Skeletal muscle cell (primary cell): Measurements from ENCODE around the gene ME2.
"Not testable (repeated sequence)": the region's sequence is repeated elsewhere in the genome, so short reads cannot be mapped to it uniquely, and the experiment has no call there.

ENCODE experiments used
- DNase-seq: peaks from one replicate; pipeline ENCODE4 v3.0.0-alpha.2; 2010; ENCODE audit warnings: low read depth
- H3K4me3 ChIP-seq: 2 replicates; pipeline ENCODE4 v1.5.1; 2011; ENCODE audit warnings: low read depth, mild to moderate bottlenecking, control low read depth, low read length, moderate library complexity

ME2 gene

DNA sequence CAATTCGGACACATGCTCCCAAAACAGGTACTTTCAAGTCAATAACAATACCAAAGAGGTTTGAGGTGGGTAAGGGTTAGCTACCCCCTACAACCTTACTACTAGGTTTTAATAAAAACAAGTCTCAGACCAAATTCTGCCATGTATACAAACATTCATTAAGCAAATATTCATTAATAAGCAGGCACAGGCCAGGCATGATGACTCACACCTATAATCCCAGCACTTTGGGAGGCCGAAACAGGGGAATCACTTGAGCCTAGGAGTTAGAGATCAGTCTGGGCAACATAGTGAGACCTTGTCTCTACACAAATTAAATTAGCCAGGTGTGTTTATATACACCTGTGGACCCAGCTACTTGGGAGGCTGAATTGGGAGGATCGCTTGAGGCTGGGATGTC lies 77.2 kb downstream of the ME2 start:
- no peak for DNase-seq

DNA sequence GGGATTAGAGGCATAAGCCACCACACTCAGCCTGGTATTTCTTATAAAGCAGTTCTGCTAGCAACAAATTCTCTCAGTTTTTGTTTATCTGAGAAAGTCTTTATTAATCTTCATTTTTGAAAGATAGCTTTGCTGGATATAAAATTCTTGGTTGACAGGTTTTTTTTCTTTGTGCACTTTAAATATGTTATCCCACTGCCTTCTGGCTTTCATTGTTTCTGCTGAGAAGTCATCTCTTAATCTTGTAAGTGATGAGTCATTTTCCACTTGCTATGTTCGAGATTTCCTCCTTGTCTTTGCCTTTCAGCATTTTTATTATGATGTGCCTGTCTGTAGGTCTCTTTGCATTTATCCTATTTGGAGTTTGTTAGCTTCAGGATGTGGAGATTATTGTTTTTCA lies 83.1 kb downstream of the ME2 start:
- no peak overlapping the region for H3K4me3 ChIP-seq
- DNase-seq = no peak

More for the DNA sequence above, 77.2 kb downstream of the ME2 start:
- H3K4me3 ChIP-seq = no peak overlapping the region

DNA sequence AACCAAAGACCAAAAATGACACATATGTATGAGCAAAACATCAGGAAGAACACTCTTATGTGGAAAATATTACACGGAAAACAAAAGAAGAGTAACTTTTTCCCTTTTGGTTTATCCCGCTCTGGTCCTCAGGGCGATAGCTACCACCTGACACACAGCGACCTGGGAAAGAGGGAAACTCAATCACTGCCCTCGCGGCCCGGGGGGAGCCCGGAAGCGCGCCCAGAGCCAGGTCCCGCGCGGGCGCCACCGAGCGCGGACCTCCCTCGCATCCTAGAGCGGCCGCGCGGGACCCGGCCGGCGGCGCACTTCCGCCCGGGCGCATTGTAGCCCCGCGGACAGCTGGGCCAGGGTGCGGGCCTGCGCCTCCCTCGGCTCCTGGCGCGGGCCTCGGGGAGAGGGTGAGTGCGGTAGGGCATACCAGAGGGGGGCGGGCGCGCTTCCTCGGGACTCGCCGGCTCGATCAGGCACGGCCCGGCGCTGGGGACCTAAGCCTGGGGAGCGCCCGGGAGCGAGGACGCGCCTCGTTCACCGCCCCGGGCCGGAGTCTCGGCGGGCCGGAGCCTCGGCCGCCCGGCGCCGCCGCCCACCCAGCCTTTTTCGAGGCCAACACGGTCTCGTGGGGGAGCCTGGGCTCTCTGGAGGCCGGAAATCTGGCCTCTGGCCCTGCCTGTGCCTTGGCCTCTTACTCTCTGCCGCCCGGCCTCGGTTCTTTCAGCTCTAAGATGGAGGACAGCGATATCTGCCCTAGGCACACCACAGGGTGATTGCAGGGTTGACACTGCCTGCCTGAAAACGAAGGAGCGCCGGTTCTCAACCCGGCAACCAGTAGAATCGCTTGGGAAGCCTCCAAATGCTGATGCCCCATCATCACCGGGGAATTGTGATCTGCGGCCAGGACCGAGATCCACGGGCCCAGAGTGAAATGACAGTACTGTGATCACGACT lies 89.1 kb downstream of the ME2 start, which contains the start of gene ELAC1:
TSS of gene ELAC1 (plus strand) at position 327 of the 948 bp plus-strand sequence. CDS start 6,365 bp downstream, outside the sequence.
- peak; percentile 45 for DNase-seq
- peak within 1 kb of the TSS; percentile 85 for H3K4me3 ChIP-seq

DNA sequence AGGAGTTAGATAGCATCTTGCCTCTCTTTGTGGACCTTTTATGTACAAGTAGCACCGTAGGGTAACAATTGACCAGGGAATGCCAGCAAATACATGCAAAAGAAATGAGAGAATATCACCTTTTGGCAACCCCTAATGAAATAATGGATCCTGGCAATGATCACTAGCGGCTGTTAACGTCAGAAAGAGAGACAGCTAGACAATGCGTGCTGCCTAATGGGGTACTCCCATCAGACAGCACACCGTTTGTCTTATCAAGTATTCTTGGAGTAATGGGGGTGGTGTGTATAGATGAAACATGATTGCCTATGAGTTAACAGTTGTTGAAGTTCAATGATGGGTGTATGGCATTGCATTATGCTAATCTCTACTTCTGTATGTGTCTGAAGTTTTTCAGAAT lies 90.5 kb downstream of the ME2 start:
- no peak for DNase-seq
- H3K4me3 ChIP-seq = no peak overlapping the region

DNA sequence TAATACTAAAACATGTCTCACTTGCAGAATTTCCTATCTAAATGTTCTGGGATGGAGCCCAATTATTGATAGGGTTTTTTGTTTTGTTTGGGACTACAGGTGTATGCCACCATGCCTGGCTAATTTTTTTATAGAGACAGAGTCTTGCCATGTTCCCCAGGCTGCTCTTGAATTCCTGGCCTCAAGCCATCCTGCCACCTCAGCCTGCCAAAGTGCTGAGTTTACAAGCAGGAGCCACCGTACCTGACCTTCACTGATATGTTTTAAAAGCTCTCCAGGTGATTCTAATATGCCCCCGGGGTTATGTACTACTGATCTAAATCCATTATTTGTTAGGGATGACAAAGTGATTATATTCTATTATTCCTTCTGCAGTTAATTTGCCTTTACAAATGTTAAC lies 91.1 kb downstream of the ME2 start:
- no peak for DNase-seq
- H3K4me3 ChIP-seq = no peak overlapping the region

DNA sequence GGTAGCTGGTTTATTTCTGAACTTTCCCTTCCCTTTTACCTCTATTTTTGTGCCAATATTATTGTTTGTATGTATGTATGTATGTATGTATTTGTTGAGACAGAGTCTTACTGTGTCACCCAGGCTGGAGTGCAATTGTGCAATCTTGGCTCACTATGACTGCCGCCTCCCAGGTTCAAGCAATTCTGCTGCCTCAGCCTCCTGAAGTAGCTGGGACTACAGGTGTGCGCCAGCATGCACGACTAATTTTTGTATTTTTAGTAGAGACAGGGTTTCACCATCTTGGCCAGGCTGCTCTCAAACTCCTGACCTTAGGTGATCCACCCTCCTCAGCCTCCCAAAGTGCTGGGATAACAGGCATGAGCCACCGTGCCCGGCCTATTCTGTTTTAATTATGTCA lies 93.5 kb downstream of the ME2 start:
- H3K4me3 ChIP-seq, DNase-seq: not testable (repeated sequence)

DNA sequence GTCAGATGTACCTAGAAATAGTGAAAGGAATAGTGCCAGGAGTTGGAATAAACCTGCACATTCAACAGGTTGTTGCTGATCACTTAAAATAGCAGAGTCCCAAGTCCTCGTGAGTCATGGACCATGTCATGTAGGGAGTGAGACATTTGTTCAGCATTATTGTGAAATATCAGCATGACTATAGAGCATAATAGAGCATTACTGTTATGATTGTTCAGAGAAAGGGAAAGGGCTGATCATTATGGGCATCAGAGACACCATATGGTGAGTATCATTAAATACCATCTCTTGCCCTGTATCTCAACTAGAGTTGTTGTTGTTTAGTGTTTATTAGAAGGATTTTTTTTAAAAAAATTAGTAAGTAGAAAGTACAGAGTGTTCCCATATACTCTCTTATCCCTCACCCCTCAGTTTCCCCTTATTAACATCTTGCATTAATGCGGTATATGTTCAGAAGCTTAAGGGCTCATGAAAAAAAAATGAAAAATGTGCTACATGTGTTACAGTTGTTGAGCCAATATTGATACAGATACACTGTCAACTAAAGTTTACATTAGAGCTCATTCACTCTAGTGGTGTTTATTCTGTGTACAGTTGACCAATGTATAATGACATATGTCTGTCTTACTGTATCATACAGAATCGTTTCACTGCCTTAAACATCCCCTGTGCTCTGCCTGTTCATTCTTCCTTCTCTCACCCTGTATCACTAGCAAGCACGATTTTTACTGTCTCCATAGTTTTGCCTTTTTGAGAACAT lies 94.6 kb downstream of the ME2 start:
- DNase-seq = no peak
- H3K4me3 ChIP-seq = no peak overlapping the region

DNA sequence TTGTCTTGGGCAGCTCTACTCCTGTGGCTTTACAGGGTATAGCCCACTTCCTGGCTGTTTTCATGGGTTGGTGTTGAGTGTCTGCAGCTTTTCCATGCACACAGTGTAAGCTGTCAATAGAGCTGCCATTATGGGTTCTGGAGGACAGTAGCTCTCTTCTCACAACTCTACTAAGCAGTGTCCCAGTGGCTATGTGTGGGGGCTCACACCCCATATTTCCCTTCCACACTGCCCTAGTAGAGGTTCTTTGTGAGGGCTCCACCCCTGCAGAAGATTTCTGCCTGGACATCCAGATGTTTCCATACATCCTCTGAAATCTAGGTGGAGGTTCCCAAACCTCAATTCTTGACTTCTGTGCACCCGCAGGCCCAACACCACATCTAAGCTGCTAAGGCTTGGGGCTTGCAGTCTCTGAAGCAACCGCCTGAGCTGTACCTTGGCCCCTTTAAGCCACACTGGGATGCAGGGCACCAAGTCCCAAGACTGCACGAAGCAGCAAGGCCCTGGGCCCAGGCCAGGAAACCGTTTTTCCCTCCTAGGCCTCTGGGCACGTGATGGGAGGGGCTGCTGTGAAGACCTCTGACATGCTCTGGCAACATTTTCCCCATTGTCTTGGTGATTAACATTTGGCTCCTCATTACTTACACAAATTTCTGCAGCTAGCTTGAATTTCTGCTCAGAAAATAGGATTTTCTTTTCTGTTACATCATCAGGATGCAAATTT lies 98.3 kb downstream of the ME2 start:
- H3K4me3 ChIP-seq = no peak overlapping the region
- DNase-seq = no peak

DNA sequence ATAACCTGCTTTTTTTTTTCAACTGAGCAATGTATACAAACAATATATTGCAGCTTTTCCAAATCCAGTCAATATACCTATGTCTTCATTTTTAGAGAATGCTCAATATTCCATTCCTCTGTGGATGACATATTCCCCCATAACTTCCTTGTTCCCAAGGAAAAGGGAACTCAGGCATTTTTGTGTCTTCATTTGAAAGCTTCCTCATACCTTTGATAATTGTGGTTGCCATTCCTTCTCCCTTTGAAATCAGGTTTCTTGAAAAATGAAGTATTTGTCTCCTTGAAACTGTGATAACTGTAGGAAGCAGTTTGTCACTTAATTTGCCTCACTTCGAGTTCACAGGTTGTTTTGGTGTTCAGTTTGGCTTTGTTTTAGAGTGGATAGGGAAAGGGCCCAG lies 102.5 kb downstream of the ME2 start:
- DNase-seq = no peak
- no peak overlapping the region for H3K4me3 ChIP-seq

DNA sequence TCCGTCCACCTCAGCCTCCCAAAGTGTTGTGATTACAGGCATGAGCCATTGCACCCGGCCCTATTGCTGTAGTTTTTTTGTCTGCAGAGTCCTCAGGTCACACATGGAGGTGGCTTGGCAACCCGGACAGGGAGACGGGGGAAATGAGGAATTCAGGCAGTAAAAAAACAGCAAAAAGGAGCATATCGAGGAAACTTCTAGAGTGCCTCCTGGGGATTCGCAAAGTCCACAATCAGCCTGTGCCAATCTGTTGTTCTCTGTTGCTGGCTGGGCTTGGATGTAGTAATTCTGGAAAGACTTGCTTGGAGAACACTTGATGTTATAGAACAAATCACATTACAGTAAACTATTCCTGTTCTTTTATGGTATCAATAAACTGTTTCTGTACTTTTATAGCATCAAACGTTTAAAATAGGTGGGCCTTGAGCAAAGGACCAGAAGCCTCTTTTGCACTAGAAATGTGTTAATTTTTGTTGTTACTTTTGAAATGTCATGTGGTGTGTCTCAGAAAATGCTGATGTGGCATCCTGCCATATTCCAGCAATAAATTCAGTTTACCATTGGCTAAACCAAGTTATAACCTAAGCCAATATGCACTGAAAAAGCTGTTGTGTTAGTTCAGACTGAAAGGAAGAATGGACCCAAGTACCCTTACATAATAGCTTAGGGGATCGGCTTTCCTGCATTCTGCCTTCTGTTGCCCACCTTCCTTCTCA lies 103.3 kb downstream of the ME2 start:
- no peak overlapping the region for H3K4me3 ChIP-seq
- no peak for DNase-seq

DNA sequence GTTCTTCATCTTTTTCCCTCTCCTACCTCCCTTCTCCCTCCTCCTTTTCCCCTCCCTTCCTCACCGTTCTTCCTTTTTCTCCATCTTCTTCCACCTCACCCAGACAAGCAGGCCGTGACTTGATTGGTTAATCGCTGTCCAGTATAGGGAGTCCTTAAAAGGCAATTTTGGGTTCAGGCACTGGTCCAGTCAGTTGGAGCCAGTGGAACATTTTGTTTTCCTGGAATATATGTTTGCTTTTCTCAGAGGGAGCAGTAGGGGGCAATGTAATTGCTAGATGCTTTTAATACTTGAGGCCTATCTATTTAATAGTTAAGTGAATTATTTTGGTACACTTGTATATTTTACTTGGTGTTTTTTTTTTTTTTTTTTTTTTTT lies 103.9 kb downstream of the ME2 start:
- DNase-seq = no peak
- no peak overlapping the region for H3K4me3 ChIP-seq

DNA sequence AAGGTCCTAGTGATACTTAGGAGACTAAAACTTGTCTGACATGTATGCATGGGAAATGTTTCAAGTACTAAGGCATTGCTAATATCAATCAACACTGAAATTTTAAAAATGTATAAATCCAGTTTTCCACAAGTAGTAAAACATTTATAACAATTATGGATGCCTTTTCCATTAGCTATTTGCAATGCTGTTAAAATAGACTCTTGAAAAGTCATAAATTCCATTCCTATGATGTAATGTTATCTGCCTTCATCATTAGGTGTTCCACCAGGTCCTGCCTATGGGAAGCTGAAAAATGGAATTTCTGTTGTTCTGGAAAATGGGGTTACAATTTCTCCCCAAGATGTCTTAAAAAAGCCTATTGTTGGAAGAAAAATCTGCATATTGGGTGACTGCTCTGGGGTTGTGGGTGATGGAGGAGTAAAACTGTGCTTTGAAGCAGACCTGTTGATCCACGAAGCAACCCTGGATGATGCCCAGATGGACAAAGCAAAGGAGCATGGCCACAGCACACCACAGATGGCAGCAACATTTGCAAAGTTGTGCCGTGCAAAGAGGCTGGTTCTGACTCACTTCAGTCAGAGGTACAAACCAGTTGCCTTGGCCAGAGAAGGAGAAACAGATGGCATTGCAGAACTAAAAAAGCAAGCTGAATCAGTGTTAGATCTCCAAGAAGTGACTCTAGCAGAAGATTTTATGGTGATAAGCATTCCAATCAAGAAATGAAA lies 107.6 kb downstream of the ME2 start:
- no peak for DNase-seq
- H3K4me3 ChIP-seq = no peak overlapping the region

DNA sequence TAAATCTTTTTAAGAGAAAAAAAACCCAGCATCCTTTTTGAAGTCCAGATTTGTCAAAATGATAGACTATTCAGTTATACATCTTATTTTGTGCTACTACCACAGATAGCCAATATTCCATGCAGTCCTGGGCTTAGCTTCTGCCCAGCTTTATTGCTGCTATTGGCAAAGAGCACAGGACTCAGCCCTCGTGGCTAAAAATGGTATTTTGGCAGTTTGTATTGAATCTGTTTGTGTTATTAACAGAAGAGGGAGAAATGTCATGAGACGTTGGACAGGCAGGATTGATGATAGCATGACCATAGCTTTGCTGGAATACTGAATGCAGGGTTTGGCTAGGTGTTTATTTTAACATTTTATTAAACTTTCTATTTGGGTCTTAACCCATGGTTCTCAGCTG lies 108.3 kb downstream of the ME2 start:
- H3K4me3 ChIP-seq = no peak overlapping the region
- no peak for DNase-seq

DNA sequence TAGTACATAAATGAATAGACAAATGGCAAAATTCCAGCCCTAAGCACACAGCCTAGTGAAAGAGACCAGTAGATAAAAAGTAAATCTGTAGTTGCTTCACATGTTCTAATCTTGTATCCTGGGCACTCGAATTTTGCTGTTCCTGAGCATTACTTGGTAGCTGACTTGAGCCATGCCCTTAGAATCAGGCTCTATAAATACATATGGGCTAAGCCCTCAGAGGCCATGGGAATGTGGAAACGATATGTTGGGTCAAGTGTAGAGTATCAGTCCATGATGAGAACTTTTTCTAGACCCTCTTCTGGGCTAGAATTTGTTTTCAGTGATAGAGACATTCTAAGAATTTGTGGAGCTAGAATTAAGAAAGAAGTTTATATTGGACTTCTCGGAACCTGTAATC lies 110.8 kb downstream of the ME2 start:
- H3K4me3 ChIP-seq = no peak overlapping the region
- DNase-seq = no peak

DNA sequence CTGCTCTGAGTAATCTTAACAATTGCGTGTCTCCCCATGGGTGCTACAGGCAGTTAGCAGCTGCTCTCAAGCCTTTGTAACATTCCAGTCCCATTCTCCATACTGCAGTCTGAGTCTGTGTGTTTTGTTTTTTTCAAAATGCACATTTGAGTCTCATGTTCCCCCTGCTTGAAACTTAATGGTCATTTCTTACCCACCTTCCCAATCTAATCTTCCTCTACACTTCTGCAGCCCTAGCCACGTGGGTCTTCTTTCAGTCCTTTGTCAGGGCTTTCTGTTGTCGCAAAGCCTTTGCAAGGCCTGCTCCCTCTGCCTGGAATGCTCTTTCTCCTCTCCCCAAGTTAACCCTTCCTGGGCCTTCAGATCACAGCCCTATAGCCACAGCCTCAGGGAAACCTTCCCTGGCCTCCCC lies 113.4 kb downstream of the ME2 start:
- no peak for DNase-seq

DNA sequence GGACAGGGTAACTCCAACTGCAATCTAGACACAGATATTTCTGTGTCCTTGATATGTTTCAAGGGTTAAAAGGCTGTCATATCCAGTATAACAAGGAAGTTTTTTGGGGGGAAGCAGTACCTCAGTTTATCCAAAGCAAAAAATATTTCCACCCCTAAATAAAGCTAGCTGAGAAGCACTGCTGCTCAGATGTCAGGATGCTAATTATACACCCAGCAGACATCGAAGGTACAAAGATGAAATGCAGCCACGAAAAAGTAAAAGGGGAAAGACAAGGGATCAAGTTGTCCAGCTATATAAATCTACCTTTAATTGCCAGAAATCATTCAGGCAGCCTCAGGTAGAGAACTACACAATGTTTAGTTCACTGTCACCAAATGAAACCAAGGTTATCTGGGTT lies 115.1 kb downstream of the ME2 start:
- no peak overlapping the region for H3K4me3 ChIP-seq
- DNase-seq = no peak

More for the DNA sequence above, 113.4 kb downstream of the ME2 start:
- H3K4me3 ChIP-seq = no peak overlapping the region

DNA sequence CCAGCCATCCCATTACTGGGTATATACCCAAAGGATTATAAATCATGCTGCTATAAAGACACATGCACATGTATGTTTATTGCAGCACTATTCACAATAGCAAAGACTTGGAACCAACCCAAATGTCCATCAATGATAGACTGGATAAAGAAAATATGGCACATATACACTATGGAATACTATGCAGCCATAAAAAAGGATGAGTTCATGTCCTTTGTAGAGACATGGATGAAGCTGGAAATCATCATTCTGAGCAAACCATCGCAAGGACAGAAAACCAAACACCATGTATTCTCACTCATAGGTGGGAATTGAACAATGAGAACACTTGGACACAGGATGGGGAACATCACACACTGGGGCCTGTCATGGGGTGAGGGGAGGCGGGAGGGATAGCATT lies 124.3 kb downstream of the ME2 start:
- DNase-seq, H3K4me3 ChIP-seq: not testable (repeated sequence)
